GM19324 (cell line): ENCODE measurements around the gene CRAT.

Source experiments
- ATAC-seq: cut with Tn5 transposase; IDR thresholded peaks from one replicate; pipeline ENCODE4 v1.9.1; 2021; ENCODE audit warnings: mild to moderate bottlenecking, moderate library complexity; ENCODE audit not compliant: unreplicated experiment, low FRiP score

CRAT gene

GRCh38 chr9:129111528-129112151, 1.0 kb upstream of the CRAT start:
- no peak for ATAC-seq

DNA sequence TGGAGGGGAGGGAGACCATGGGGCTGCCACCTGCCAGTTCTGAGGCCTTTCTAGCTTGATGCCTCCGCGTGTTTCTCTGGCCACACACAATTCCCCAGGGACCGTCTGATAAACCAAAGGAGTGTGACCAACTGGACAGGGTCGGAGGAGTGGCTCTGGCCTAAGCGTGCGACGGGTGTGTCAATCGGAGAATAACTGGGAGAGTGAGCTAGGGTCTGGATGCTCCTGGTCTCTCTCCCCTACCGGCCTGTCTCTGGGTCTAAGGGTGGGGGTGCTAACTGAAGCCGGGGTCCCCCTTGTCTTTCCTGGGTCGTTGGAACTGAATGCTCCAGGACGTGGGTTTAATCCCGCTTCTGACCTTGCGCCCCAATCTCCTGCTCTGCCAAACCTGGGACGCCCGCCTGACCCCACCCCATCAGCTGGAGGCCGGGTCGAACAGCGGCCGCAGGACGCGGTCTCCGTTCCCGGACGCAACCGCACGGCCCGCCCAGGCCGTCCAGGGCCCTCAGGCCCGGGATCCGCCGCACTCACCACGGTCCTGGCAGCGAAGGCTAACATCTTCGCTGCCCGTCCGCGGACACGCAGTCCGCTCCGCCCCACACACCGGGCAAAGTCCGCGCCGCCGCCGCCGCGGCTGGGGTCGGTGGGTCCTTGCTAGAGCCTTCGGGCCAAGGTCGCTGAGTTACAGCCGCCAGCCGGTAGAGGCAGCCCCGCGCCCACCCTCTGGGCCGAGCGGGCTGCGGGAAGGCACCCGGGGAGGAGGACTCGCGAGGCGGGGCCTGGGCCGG, 447 bp downstream of the CRAT start:
- ATAC-seq, result peak; percentile 50

DNA sequence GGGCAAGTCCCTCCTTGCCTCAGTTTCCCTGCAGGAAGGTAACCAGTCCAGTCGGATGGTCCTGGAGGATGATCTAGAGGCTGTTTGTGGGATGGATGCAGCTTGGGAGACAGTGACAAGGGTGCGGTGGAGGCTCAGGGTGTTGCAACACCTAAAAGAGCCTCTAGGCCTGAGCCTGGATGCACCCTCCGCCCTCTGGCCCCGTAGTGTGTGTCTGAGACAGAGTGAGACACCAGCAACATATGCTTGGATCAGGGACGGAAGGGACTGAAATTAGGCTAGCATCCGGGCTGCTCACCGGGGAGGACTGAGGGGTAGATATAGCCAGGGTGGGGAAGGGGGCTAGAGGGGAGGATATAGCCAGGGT, 1.1 kb downstream of the CRAT start:
- ATAC-seq, result no peak

DNA sequence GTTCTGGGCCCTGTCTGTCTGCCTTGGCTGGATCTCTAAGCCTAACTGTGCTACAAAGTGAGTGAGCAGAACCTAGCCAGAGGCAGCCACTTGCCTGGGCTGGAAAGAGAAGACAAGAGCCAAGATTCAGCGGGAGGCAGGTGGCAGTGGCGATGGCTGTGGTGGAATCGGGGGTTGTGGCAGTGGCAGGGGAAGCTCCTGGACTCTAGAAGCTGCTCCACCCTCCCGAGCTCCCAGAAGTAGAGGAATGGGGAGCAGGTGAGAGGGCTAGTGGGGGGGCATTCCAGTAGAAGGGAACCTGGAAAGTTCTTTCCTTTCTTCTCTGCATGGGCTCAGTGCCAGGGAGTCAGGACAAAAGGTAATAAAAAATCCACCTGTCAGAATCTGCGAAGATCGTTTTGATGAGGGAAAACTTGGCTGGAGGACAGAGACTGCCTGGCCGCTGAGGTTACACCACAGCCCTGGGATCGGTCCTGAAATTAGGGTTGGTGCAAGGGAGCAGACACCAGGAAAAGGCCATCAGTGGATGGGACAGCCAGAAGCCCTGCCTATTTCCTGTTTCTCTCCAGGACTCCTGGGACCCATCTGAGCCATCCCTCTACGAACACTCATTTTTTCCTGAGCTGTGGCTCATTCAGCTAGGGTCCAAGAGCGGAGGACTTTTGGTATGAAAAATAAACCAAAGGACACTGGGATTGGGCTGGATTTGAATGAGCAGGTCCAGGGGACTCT, 1.6 kb downstream of the CRAT start:
- ATAC-seq, result no peak

DNA sequence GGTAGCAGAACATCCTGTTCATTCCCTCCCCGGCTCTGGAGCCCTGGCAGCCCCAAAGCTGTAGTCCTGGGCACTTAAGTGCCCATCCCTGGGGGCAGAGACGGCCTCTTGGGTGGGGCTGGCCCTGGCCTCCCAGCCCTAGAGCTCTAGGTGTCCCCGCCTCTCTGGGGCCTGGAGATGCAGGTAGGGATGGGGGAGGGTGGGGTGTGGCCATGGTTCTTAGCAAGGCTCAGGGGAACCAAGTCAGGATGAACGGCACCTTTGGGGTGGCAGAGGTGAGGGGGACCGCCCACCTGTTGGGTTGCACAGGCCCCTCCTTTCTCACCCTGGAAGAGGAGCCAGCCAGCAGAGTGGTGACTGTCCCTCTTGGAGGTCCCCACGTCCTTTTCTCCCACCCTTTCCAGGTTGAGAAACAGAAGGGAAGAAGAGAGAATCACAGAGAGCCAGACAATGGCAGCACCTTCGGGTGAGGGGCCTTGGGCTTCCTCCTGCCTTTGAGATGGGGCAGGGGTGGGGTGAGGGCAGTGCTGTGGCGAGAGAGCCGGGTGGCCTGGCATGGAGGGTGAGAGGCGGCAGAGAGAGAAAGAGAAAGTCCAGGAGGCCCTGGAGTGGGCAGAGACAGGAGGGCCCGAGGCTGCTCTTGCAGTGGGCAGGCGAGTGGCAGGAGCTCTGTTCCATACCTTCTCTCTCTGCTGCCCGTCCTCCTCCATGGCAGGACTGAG, 2.3 kb downstream of the CRAT start:
- ATAC-seq, result no peak

- no peak for ATAC-seq
Measured at GRCh38 chr9:129107651-129108050, 2.9 kb downstream of the CRAT start.

DNA sequence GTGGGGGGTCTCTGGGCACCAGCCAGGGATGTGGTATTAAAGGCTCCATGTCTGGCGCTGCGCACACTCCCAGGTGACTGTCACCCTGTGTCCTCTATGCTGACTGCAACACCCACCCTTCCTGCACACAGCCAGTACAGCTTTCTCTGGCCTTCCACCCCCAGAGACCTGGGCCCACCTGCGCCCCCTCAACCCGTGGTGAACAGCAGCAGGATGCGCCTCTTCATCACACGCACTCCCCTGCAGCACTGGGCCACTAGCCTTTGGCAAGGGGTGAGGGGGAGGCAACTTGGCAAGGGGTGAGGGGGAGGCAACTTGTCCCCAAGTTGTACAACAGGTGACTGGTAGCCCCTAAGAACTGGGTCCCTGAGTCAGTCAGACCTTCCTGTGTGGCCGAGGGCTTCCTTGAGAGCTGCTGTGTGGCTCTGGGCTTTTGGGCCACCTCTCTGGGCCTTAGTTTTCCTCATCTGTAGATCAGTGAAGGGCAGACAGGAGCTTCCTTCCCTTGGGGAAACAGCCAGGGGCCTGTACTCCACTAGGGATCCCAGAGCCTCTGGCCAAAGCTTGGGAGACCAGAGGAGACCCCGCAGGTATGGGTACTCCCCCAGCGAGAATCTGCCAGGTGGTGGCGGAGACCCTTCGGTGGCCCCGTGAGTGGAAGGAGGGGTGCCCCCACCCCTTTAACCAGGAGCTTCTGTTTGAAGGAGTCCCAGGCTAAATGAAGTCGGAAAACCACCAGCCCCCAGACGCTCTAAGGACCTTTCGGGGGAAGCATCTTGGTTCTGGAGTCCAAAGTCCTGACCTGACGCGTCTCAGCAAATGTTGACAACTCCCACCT, 4.5 kb downstream of the CRAT start:
- no peak for ATAC-seq

DNA sequence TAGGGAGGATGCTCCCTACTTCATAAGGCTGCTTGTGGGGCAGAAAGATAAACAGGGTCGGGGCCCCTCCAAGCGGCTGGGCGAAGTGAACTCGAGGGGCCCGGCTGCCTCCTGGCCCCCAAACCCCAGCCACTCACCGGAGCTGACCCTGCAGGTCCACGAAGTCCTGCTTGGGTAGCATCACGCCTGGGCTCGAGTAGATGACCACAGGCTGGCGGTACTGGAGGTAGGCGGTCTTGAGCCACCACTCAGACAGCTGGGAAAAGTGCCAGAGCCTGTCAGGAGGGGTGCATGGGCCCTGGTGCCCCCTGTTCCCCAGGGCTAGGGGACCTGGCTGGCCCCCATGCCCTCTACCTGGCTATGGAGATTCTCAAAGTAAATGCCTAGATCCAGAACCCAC, 6.5 kb downstream of the CRAT start:
- ATAC-seq, result no peak

GRCh38 chr9:129103595-129103965, 7.0 kb downstream of the CRAT start:
- ATAC-seq, result no peak

DNA sequence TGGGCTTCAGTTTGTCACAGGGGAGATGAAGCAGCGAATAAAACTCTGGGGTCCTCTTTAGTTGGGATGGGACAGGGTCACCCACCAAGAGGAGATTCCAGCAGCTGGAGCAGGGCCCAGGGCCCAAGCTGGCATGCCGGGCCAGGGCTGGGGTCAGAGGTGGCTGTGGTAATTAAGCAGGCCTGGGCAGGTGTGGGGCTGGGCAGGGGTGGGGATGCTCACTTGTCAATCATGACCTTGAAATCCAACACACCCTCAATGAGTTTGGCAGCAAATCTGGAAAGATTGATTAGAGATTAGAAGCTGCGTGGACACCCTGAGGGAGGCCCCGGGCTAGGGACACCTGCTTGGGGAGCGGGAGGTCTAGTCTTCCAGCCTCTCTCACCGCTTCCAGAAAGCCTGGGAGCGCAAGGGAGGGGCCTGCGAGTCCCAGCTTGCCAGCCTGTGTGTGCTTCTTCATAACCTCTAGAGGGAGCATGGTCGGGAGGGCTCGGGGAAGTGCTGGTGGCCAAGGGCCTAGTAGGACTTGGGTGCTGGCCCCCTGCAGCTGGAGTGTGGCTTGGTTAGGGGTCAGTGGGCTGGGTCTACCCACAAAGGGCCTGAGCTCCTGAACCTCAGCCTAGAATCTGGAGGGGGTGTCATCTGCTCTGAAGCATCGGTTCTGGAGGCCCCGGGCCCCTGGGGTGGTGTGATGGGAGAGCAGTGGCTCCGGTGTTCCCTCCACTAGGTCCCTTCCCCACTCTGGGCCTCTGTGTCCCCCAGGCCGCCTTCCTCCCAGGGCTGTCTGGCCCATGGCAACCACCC, 7.6 kb downstream of the CRAT start:
- ATAC-seq, result no peak

DNA sequence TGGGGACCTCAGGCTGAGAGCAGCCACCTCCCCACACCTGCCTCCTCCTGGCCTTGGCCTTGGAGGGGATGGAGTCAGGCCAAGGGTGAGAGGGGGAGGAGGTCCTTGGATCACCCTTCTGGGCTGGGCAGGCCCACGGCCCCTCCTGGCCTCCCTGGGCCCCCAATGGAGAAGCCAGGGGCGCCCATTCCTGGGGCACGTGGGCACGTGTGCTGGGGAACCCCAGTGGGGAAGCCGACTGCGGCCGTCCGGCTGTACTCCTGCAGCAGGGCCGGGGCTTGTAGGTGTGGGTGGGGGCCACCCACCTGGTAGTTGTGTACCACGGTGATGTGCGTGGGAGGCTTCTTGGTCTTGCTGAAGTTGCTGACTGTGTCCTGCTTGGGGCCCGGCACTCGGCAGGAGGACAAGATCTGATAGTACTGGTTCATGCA, 8.5 kb downstream of the CRAT start:
- ATAC-seq, result no peak

DNA sequence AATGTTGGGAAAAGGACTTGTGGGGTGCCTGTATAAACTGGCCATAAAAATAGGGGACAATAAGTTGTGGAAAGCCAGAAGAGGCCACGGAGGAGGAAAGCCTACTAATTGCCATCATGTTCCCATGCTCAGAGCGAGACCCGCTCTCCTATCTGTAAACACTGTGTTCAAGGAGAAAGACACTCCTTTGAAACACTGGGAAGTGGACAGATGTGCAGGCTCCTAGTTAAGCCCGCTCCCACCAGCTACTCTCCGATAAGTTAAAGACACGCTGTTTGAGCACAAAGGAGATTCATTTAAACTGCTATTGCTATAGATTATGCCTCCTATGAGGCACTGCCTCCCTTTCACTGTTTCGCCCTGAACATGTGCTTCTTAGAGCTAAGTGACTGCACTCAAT, 9.3 kb downstream of the CRAT start:
- ATAC-seq, result no peak

- no peak for ATAC-seq
Measured at GRCh38 chr9:129100383-129101169, 10.0 kb downstream of the CRAT start.

DNA sequence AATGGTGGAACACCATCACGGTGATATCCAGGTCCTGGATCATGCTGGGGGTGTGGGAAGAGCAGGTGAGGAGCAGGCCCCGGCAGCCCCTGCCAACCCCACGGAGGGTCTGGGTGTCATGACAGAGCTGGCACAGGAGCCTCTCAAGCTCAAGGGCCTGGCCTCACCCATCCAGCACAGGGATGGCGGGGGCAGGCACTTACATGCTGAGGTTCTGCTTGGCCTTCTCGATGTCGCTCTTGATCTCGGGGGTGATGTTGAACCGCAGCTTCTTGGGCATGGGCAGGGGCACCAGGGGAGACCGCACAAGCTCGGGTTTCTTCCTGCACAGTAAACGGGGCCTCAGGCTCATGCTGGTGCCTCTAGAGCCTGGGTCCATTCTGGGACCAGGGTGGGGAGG, 12.3 kb downstream of the CRAT start:
- no peak for ATAC-seq

DNA sequence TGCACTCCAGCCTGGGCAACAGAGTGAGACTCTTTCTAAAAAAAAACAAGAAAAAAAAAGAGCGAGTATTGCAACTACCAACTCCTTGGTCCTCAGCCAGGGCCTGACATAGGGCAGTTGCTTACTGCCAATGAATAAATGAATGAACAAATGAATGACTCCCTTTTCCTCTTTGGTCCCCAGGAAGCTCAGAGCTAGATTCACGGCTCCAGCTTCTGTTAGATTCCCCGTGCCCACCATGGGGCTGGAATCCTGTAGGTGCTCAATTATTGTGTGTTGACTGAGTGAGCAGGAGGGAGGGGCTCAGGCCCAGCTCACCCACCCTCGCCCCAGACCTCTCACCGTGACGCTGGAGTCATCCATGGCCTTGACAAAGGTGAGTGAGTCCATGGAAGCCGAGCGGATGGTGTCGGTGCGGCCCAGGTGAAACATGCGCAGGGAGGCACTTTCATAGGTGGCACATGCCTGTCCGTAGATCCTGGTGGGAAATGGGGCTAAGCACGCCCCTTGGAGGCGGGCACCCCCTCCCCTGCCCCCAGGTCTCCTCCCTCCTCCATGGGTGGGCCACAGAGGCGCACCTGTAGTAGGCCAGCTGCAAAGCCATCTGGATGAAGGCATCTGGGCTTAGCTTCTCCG, 12.8 kb downstream of the CRAT start:
- ATAC-seq, result no peak

DNA sequence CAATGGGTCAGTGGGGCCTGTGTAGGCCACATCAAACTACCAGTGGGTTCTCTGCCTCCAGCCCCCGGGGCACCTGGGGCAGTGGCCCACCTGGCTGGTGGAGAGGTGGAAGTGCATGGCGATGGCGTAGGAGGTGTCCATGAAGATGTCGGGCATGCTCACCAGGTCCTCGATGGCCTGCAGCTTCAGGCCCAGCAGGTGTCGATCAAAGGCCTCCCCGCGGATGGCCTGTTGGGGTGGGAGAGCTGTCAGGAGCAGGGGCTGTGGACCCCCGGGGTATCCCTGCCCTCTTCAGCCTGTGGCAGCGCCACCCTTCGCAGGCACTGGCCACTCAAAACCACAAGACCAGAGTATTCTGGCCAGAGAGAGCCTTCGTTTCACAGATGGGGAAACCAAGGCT, 14.7 kb downstream of the CRAT start:
- ATAC-seq, result no peak

DNA sequence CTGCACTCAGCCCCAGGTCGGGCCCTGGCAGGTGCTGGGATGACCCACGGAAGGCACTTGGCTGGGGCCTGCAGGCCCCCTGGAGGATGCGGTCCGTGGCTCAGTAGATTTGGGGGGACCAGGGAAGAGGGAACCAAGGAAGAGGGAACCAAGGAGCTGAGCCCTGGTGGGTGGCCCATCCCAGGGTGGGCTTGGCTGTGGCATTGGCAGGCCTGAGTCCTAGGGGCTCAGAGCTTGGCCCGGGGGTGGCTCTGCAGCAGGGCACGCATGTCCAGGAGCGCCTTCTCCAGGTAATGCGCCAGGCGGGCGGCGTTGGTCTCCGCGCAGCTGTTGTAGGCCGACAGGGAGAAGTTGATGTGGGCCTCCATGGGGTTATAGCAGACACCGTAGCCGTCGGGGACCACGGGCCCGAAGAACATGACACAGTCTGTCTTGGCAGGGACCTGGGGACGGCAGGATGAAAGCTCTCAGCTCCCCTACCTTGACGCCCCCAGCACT, 15.4 kb downstream of the CRAT start:
- no peak for ATAC-seq
